ENCODE results near the gene OPN4. TPM values are rescaled to one million over a fixed set of nuclear protein-coding genes. Genes with fewer than 3 reads are reported as not detected.

OPN4 gene
- total RNA-seq, 1 donor from 2014 or later: not detected

- no peak for FAIRE-seq
- H3K9me3 Mint-ChIP-seq (ENCODE audit: unreplicated experiment): no peaks in the 10 kb centered on the region
- no peak overlapping the region for H3K27ac ChIP-seq (ENCODE audit: low read depth, low read length)
These were observed 19.0 kb downstream of the OPN4 start for GRCh38 chr10:86673216-86673826.

DNA sequence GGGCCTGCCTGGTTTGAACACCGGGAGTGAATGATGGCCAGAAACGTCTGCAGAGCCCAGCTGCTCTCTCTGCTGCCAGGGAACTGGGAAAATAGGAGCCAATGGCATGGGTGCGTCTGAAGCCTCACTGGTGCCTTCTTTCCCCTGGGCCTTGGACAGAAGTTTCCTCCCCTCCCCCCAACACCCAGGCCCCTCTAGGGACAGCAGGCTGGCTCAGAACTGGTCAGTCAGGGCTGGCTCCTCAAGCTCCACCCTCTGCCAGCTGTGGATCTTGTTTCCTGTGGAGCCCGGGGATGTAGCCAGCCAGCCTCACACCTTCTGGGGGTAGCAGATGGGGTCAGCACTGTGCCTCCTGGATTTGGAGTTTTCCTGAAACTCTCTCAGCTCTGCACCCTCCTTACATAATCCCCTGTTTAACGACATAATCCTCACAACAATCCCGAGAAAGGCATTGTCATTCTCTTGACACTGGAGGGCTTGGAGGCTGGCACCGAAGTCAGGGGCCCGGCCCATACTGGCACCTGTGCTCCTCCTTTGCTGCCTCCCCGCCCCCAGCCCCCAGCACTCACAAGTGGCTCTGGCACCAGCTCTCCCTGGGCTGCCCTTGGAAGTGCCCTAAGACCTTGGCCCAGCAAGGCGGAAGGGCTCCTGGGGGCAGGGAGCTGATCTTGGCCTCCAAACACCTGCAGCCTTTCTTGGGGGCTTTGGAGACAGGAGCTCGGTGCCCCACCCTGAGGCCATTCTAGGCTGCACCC lies 19.7 kb downstream of the OPN4 start:
- DNase-seq (ENCODE audit: low read depth) (no peak), FAIRE-seq (no peak)
- peaks cover 24% of the 10 kb centered on the region for H3K4me1 Mint-ChIP-seq (ENCODE audit: low read depth, unreplicated experiment)
- H3K9me3 ChIP-seq (ENCODE audit: insufficient read depth, low read depth, low read length): no peaks in the 10 kb centered on the region
- H4K20me1 ChIP-seq (ENCODE audit: insufficient read depth, low read length): no peaks in the 10 kb centered on the region
- H3K27ac Mint-ChIP-seq (ENCODE audit: unreplicated experiment): no peak overlapping the region
- no peaks in the 10 kb centered on the region for H3K36me3 ChIP-seq (ENCODE audit: insufficient read depth, low read length)
- H3K4me1 ChIP-seq (ENCODE audit: insufficient read depth, low read length): peaks cover 5% of the 10 kb centered on the region
- no peak overlapping the region for H3K4me2 ChIP-seq (ENCODE audit: low read length)
- H3K79me2 ChIP-seq (ENCODE audit: insufficient read depth, low read length): no peaks in the 10 kb centered on the region
- peaks cover 8% of the 10 kb centered on the region for H3K27me3 Mint-ChIP-seq (ENCODE audit: low read depth, unreplicated experiment)
- no peak overlapping the region for H2AFZ ChIP-seq (ENCODE audit: low read depth, low read length)
- no peaks in the 10 kb centered on the region for H3K27me3 ChIP-seq (ENCODE audit: insufficient read depth, low read length)
- H3K27ac ChIP-seq (ENCODE audit: low read depth, low read length): no peak overlapping the region
- H3K36me3 Mint-ChIP-seq (ENCODE audit: low read depth, unreplicated experiment): no peaks in the 10 kb centered on the region
- no peak for TF ChIP-seq EZH2 (IDR thresholded peaks at IDR 0.05; ENCODE audit: insufficient read depth, low read length)
- TF ChIP-seq, protein P1, sequence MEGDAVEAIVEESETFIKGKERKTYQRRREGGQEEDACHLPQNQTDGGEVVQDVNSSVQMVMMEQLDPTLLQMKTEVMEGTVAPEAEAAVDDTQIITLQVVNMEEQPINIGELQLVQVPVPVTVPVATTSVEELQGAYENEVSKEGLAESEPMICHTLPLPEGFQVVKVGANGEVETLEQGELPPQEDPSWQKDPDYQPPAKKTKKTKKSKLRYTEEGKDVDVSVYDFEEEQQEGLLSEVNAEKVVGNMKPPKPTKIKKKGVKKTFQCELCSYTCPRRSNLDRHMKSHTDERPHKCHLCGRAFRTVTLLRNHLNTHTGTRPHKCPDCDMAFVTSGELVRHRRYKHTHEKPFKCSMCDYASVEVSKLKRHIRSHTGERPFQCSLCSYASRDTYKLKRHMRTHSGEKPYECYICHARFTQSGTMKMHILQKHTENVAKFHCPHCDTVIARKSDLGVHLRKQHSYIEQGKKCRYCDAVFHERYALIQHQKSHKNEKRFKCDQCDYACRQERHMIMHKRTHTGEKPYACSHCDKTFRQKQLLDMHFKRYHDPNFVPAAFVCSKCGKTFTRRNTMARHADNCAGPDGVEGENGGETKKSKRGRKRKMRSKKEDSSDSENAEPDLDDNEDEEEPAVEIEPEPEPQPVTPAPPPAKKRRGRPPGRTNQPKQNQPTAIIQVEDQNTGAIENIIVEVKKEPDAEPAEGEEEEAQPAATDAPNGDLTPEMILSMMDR (IDR thresholded peaks at IDR 0.05; ENCODE audit: insufficient read depth, low read depth, low read length): no peak
- no peak overlapping the region for H3K4me3 ChIP-seq (ENCODE audit: insufficient read depth, low read depth, low read length)
- H3K9ac ChIP-seq (ENCODE audit: low read length): no peak overlapping the region
- H3K9me3 Mint-ChIP-seq (ENCODE audit: unreplicated experiment): no peaks in the 10 kb centered on the region
- no peak overlapping the region for H3K4me3 Mint-ChIP-seq (ENCODE audit: unreplicated experiment)

More at GRCh38 chr10:86673216-86673826, 19.0 kb downstream of the OPN4 start:
- no peak for TF ChIP-seq EZH2 (IDR thresholded peaks at IDR 0.05; ENCODE audit: insufficient read depth, low read length)
- TF ChIP-seq, protein P1 (IDR thresholded peaks at IDR 0.05; ENCODE audit: insufficient read depth, low read depth, low read length): no peak
- peaks cover 8% of the 10 kb centered on the region for H3K27me3 Mint-ChIP-seq (ENCODE audit: low read depth, unreplicated experiment)
- H3K4me3 Mint-ChIP-seq (ENCODE audit: unreplicated experiment): peak overlapping the region; percentile 31
- no peak for DNase-seq (ENCODE audit: low read depth)
- Histone ChIP-seq H3K4me1 (ENCODE audit: insufficient read depth, low read length) (peaks cover 12% of the 10 kb centered on the region), H3K36me3 (ENCODE audit: insufficient read depth, low read length) (no peaks in the 10 kb centered on the region), H3K79me2 (ENCODE audit: insufficient read depth, low read length) (no peaks in the 10 kb centered on the region), H2AFZ (ENCODE audit: low read depth, low read length) (no peak overlapping the region), H3K9me3 (ENCODE audit: insufficient read depth, low read depth, low read length) (no peaks in the 10 kb centered on the region), H3K9ac (ENCODE audit: low read length) (no peak overlapping the region), H4K20me1 (ENCODE audit: insufficient read depth, low read length) (no peaks in the 10 kb centered on the region), H3K27me3 (ENCODE audit: insufficient read depth, low read length) (no peaks in the 10 kb centered on the region), H3K4me2 (ENCODE audit: low read length) (no peak overlapping the region), H3K4me3 (ENCODE audit: insufficient read depth, low read depth, low read length) (no peak overlapping the region)
- peaks cover 30% of the 10 kb centered on the region for H3K4me1 Mint-ChIP-seq (ENCODE audit: low read depth, unreplicated experiment)
- H3K27ac Mint-ChIP-seq (ENCODE audit: unreplicated experiment): no peak overlapping the region
- H3K36me3 Mint-ChIP-seq (ENCODE audit: low read depth, unreplicated experiment): no peaks in the 10 kb centered on the region

GRCh38 chr10:86674912-86675311 lies 20.6 kb downstream of the OPN4 start:
- Histone ChIP-seq H3K9me3 (ENCODE audit: insufficient read depth, low read depth, low read length) (no peaks in the 10 kb centered on the region), H3K36me3 (ENCODE audit: insufficient read depth, low read length) (no peaks in the 10 kb centered on the region), H3K4me1 (ENCODE audit: insufficient read depth, low read length) (no peaks in the 10 kb centered on the region), H3K79me2 (ENCODE audit: insufficient read depth, low read length) (no peaks in the 10 kb centered on the region), H4K20me1 (ENCODE audit: insufficient read depth, low read length) (no peaks in the 10 kb centered on the region), H3K27ac (ENCODE audit: low read depth, low read length) (no peak overlapping the region), H3K27me3 (ENCODE audit: insufficient read depth, low read length) (no peaks in the 10 kb centered on the region), H3K4me3 (ENCODE audit: insufficient read depth, low read depth, low read length) (no peak overlapping the region), H3K4me2 (ENCODE audit: low read length) (no peak overlapping the region), H3K9ac (ENCODE audit: low read length) (no peak overlapping the region), H2AFZ (ENCODE audit: low read depth, low read length) (no peak overlapping the region)
- Mint-ChIP-seq H3K36me3 (ENCODE audit: low read depth, unreplicated experiment) (no peaks in the 10 kb centered on the region), H3K9me3 (ENCODE audit: unreplicated experiment) (no peaks in the 10 kb centered on the region), H3K4me1 (ENCODE audit: low read depth, unreplicated experiment) (peaks cover 20% of the 10 kb centered on the region), H3K27ac (ENCODE audit: unreplicated experiment) (no peak overlapping the region), H3K4me3 (ENCODE audit: unreplicated experiment) (no peak overlapping the region), H3K27me3 (ENCODE audit: low read depth, unreplicated experiment) (peaks cover 12% of the 10 kb centered on the region)
- DNase-seq (ENCODE audit: low read depth) (no peak), FAIRE-seq (no peak)
- no peak for TF ChIP-seq EZH2 (IDR thresholded peaks at IDR 0.05; ENCODE audit: insufficient read depth, low read length)
- TF ChIP-seq, protein P1 (IDR thresholded peaks at IDR 0.05; ENCODE audit: insufficient read depth, low read depth, low read length): no peak

Measured in astrocyte (in vitro differentiated cells and primary cell).